Hematopoietic multipotent progenitor cell (in vitro differentiated cells): Measurements from ENCODE around the gene MYCBPAP. TPM values are rescaled to one million over a fixed set of nuclear protein-coding genes. Genes with fewer than 3 reads are reported as not detected.

Experiments
- DNase-seq, 3 donors: peaks; one replicate each; pipeline ENCODE4 v3.0.0-alpha.2; 2011 to 2015; ENCODE audit warnings: low read depth in 2 of 3, low spot score in 2 of 3
- total RNA-seq: library from RNA; depleted of rRNA; stranded (reverse); fragments of >200 nt; gene quantifications from one replicate; pipeline ENCODE4 v1.2.3, GENCODE V29; 2012

The MYCBPAP gene
- total RNA-seq, 1 donor, result 5.4 TPM

DNA sequence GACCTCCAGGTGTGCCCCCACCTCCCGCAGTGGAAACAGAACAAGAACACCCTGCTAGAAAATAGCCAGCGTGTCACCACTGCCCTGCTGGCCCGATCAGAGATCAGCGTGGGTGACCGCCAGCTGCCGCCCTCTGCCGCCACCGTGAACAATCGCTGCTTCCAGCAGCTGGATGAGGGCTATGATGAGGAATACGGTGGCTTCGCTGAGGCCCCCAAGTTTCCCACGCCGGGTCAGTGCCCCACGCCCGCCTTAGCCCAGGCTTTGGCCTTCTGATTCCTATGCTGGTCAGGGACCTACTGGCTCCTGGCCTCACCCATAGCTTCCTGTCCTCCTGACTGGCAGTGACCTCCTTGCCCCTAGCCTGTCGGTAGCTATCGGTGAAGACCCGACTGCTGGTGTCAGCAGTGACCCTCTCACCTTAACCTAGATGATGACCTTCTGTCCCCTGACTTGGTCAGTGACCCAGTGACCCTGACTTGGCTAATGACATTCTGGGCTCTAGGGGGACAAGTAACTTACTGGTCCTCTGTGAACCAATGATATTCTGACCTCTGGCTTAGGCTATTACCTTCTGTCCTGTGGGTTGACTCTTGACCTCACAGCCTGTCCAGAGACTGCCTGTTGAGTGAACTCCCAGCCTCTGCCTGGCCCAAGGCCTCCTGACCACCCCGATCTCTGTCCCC is 41.2 kb downstream of the MYCBPAP start:
- DNase-seq, result no peak

DNA sequence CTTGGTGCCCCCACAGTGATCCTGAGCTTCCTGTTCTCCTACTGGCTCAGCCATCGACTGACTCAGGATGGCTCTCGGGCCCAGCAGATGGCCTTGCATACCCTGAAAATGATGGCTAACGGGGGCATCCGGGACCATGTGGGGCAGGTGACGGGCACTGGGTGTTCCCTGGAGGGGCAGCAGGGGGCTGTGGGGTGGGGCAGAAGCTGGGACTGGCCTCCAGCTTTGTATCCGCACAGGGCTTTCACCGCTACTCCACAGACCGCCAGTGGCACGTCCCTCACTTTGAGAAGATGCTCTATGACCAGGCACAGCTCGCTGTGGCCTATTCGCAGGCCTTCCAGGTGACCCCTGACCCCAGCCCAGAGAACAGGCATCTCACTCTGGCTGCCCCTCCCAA is 41.7 kb downstream of the MYCBPAP start:
- no peak for DNase-seq

DNA sequence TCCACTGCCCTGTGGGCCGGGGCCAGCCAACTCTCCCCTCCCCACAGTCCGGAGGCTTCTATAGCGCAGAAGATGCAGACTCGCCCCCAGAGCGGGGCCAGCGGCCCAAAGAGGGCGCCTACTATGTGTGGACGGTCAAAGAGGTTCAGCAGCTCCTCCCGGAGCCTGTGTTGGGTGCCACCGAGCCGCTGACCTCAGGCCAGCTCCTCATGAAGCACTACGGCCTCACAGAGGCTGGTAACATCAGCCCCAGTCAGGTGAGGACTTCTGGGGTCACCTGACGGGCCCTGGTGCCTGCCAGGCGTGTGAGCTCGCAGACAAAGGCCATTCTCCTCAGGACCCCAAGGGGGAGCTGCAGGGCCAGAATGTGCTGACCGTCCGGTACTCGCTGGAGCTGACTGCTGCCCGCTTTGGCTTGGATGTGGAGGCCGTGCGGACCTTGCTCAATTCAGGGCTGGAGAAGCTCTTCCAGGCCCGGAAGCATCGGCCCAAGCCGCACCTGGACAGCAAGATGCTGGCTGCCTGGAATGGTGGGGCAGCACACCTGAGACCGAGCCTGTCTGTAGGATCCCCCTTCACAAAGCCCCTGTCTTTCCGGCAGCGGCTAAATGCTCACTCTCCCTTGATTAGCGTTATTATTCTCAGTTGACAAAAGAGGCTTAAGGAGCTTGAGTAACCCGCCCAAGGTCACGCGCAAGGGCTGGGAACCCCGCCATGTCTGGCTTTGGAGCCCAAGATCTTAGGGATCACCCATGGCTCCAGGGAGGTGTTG is 42.6 kb downstream of the MYCBPAP start:
- DNase-seq, result no peak

DNA sequence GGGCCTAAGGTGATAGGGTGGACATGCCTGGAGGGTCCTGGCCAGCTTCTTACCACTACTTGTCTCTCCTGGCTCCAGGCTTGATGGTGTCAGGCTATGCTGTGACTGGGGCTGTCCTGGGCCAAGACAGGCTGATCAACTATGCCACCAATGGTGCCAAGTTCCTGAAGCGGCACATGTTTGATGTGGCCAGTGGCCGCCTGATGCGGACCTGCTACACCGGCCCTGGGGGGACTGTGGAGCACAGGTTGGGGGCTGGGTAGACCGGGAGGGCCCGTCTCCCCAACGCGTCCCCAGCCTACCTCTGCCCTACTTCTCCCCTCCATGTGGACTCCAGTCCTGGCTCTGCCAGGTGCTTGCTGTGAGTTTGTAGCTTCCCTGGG is 43.2 kb downstream of the MYCBPAP start:
- no peak for DNase-seq

DNA sequence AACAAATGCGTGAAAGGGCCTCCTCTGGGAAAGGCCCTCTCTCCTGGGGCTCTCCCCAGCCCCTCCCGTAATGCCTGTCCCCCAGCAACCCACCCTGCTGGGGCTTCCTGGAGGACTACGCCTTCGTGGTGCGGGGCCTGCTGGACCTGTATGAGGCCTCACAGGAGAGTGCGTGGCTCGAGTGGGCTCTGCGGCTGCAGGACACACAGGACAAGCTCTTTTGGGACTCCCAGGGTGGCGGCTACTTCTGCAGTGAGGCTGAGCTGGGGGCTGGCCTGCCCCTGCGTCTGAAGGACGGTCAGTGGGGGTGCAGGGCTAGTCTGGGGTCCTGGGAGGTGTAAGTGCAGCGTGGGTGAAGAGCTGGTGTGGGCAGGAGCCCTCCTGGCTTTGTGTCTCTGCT is 43.6 kb downstream of the MYCBPAP start:
- no peak for DNase-seq

DNA sequence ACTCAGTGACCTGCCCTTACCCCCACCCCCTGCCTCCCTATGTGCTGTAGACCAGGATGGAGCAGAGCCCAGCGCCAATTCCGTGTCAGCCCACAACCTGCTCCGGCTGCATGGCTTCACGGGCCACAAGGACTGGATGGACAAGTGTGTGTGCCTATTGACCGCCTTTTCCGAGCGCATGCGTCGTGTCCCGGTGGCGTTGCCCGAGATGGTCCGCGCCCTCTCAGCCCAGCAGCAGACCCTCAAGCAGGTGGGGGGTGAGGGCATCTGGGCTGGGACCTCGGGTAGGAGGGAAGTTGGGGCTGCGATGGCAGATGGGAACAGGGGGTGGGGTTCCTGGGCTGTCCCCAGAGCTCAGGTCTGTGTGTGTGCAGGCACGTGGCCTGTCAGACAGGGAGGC is 46.0 kb downstream of the MYCBPAP start:
- DNase-seq, result no peak

DNA sequence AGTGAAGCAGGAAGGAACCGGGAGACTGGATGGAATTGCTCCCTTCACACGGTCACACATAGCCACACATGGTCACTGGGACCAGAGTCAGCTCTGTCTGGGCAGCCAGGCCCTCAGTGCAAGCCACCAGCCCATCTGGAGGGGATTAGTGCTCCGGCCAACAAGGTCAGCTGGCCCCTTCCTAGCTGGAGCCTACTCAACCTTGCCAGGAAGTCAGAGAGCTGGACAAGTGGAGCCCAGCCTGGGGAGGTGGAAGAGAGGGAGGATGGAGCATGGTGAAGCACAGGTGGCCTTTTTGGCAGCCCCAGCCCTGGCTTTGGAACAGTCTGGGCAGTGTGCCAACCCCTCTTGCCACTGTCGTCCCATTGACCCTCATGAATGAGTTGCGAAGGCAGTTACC is 48.6 kb downstream of the MYCBPAP start:
- no peak for DNase-seq

DNA sequence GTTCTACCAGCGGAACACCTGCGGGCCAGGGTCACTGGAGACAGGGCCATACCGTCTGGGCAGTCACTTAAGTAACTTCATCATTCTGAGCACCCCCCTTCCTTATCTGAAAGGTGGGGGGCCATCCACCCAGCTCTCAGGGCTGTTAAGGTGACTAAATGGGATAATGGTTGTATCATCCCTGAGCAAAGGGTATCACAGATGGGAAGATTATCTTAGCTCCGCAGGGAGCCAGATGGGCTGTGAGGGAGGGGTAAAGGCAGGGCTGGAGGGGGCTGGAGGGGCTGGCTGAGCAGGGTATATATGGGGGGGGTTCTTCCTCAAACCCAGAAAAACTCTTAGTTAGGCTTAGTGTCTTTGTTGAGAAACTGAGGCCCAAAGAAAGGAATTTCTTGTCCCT is 49.4 kb downstream of the MYCBPAP start:
- DNase-seq, result no peak

DNA sequence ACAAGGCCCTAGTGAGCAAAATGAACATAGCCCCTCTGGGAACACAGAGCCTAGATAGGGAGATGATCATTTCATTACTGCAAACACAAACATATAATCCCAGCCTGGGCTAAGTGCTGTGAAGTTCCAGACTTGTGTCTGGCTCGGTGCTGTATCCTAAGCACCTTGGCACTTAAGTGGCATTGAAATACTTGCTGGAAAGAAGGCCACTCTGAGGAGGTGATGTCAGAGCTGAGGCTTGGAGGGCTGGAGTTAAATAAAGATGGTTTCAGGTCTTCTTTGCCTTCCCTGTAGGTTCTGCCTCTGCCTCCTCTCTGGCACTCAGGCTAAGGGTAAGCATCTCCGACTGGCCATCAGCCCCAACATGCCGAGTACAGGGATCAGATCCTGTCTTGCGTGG is 49.9 kb downstream of the MYCBPAP start:
- DNase-seq, result no peak

DNA sequence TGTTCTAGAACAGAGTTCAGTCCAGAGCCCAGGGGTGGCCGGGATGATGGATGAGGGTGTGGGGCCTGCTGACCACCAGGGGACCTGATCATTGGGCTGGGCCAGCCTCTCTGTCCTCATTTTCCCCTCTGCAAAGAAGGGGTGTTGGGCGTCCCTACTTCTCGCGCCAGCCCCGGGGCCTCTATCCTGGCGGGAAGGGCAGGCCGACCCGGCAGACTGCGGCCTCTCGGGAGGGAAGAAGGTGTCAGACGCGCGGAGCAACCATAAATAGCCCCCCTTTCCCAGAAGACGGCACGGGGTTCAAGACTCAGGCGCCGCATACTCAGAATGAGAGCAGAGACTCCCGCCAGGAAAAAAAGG is 50.3 kb downstream of the MYCBPAP start:
- DNase-seq, result no peak

DNA sequence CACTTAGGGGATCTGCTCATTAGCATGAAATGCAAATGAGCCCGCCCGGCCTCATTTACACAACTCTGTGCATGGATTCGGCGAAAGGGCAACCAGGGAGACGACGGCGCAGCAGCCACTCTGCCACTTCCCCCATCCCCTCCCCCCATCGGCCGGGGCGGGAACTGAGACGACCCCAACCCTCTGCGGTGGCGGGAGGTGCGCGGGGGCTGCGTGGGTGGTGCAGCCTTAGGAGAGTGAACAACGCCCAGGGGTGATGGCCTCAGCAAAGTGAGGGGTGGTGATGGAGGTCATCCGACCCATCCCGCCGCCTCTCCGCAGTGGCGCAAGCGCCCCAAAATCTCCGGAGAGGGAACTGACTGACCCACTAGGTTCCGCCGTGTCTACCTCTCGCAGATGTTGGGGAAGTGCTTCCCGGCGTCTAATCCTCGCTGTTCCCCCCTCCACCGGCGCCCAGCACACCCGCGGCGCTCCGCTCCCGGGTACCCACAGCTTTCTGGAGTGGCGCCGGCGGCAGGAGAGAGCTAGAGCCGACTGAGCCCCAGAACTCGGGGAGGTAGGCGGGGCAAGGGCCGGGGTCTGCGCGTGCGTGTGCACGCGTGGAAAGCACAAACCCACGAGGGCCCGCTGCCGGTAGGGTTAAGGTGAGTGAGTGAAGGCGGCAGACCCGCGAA is 50.8 kb downstream of the MYCBPAP start:
- peak in 1 of 3 donors; percentile 42 for DNase-seq

DNA sequence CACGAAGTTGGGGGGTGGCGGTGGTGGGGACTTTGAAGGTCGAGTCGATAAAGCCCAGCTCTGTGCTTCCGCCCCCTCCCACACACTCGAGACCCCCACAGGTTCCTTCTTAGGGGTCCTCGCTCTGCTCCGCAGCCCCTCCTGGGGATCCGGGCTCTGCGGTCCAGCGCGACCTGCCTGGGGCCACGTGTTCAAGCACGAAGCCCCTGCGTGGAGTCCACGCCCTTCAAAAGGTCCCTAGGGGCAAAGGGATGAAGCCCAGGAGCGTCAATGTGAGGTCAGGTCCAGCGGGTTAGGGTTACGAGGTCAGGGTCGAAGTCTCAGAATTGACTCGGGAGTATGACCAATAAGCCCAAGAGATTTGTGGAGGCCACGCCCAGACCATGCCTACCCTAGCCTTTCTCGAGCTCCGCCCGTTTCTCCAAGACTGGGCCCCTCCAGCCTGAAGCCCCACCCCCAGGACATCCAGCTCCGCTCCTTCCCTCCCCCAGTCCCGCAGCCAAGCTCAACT is 51.5 kb downstream of the MYCBPAP start:
- DNase-seq, result peak in 1 of 3 donors; percentile 32

DNA sequence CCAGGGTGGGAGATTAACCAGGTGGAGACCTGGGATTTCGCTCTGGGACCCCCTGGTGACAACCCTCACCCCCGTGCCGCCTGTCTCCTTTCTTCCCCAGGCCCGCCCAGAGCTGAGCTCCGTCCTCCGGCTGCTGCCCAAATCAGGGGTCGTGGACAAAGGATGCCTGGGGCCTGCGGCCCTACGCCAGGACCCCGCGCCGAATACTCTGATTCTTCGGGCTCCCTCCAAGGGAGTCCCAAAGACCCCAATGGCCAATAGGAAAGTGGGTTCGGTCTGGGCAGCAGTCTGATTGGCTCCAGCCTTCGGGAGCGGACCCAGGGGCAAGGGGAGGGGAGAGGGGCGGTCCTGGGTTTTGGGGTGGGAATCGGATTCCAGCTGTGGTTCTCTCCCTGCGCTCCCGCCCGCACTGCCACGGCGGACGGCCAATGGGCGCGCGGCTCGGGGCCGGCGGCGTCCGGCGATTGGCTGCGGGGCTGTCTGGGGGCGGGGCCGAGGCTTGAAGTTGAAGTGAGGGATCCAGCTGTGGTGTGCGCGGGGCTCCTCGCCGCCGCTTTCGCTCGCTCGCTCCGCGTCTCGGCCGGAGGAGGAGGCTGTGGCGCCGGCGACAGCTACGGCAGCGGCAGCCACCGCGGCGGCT is 52.1 kb downstream of the MYCBPAP start, which contains the start of gene CACNA1G:
Gene CACNA1G, plus strand, starts transcription at position 531 of the 640 bp plus-strand sequence. CDS start 745 bp downstream, outside the sequence.
- peak; percentile 59 to 87 (median 85) for DNase-seq

DNA sequence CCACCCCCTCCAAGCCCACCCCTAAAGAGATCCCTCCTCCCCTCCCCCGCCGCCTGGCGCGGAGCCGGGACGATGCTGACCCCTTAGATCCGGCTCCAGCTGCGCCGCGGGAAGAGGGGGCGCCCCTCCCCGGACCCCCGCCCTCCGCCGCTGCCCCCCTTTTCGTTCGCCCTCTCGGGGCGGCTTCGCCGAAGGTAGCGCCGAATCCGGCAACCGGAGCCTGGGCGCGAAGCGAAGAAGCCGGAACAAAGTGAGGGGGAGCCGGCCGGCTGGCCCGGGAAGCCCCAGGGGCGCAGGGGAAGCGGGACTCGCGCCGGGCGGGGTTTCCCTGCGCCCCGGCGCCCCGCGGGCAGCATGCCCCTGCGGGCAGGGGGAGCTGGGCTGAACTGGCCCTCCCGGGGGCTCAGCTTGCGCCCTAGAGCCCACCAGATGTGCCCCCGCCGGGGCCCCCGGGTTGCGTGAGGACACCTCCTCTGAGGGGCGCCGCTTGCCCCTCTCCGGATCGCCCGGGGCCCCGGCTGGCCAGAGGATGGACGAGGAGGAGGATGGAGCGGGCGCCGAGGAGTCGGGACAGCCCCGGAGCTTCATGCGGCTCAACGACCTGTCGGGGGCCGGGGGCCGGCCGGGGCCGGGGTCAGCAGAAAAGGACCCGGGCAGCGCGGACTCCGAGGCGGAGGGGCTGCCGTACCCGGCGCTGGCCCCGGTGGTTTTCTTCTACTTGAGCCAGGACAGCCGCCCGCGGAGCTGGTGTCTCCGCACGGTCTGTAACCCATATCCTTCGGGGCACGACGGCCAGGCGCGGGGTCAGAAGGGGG is 52.9 kb downstream of the MYCBPAP start:
- DNase-seq, result no peak

DNA sequence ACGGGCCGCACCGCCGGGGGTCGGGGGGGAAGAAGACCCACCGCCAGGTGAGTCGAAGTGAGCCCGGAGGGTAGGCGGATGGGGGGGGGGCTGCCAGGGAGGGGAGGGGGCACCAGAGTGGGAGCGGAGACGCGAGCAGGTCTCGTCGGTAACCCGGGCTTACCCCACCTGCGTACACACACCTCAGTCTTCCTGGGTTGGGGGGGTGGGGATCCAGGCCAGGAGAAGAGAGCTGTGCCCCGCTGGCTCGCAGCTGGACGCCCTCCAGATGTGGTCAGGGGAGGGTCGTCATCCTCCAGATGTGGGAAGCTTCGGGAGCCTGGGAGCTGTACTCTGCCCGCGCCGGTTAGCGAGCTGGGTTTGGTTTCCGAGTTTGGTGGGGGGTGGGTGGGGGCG is 53.5 kb downstream of the MYCBPAP start:
- no peak for DNase-seq

DNA sequence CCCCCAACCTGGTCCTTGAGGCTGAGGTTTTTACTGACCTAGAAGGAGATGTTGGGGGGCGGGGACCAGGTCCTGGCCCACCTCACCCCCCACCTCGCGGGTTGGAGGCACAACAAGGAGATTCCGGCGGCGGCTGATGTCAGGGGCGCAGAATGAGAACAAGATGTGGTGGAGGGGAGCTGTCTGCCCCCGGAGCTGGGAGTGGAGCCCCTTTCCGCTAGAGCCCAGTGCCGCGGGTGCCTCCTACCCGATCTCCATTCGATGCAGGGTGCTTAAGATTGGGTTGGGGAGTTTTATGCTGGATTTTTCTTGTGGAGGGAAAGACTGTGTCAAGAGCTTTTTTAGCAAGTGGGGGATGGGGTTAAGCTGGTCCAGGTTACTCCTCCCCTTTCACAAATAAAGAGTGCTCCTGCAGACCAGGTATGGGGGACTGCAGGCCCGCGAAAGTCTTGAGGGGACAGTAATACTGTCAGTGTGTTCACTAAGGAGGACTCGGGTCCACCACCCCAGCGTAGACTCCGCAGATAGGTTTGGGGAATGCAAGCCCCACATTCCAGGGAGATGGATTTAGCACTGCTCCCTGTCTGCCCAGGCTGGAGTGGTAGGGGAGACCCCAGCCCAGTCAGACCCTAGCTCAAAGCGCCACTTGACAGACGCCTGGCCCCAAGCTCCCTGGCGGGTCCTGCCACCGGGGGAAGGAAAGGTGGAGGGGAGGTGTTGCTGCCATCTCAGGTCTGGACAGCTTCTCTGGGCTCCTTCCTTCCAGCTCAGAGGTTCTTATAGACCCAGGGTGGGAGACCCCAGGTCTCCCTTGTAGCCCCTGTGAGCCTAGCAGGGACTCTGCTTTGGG is 54.2 kb downstream of the MYCBPAP start:
- DNase-seq, result peak in 1 of 3 donors; percentile 46

DNA sequence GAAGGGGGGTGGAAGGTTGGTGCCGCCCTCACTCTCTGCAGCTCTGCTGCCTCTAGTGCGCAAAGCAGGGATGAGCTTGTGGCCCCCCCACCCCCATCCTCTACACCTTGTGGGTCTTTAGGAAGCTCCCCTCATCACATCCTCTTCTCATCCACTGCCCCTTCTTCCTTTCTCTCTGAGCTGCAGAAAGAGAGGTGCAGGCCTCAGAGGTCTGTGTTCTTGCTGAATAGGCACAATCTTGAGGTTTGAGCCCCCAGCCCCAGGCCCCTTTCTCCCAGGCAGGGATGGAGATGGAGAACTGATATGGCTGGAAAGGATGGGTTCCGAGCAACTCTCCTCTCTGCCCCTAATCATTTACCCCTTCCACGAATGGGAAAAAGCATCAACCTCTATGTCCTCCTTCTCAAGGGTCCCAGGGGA is 54.9 kb downstream of the MYCBPAP start:
- peak in 1 of 3 donors; percentile 41 for DNase-seq

DNA sequence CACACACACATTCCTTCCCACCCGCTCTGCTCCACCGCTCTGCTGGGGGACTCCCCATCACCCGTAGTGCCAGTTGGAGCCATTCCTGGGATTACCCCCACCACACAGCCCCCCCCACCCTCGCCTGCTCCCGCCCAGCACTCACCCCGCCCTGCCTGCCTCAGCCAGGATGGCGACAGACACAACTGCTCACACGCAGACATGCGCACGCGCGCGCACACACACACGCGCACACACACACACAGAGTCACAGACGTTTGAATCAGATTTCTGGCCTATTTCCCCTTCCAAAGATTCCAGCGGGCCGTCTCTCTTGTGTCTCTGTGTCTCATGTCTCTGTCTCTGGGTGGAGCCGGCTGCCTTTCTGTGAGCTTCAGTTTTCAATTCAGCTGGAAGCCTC is 56.7 kb downstream of the MYCBPAP start:
- DNase-seq, result peak in 1 of 3 donors; percentile 40
